Colonic mucosa (tissue), 4 donors: Measurements from ENCODE around the gene GLTPD2. TPM values are rescaled to one million over a fixed set of nuclear protein-coding genes. Genes with fewer than 3 reads are reported as not detected.

ENCODE experiments used
- DNase-seq: peaks from one replicate; pipeline ENCODE4 v3.0.0-alpha.2; 2020
- H3K27ac ChIP-seq: fragments of 200-600 bp; one replicate; pipeline ENCODE4 v1.8.0; 2021
- H3K27me3 ChIP-seq: fragments of 200-600 bp; one replicate; pipeline ENCODE4 v1.8.0; 2021
- H3K36me3 ChIP-seq: fragments of 200-600 bp; one replicate; pipeline ENCODE4 v1.8.0; 2021
- H3K4me1 ChIP-seq: fragments of 200-600 bp; one replicate; pipeline ENCODE4 v1.8.0; 2021; ENCODE audit warnings: mild to moderate bottlenecking
- H3K4me3 ChIP-seq: fragments of 200-600 bp; one replicate; pipeline ENCODE4 v1.8.0; 2021
- H3K9ac ChIP-seq, 2 donors: one replicate each; pipeline ENCODE4 v1.7.0; 2013; ENCODE audit warnings: control low read depth in 2 of 2, low read depth in 2 of 2, low read length in 2 of 2
- H3K9me3 ChIP-seq: fragments of 200-600 bp; one replicate; pipeline ENCODE4 v1.8.0; 2021
- CTCF ChIP-seq: fragments of 200-600 bp; IDR thresholded peaks from one replicate; pipeline ENCODE4 v1.8.0; 2022; ENCODE audit warnings: antibody characterized with exemption, mild to moderate bottlenecking
- intact Hi-C: fragments of 100-400 bp; cut with DNase I; formaldehyde crosslinking; loops from one replicate; pipeline ENCODE4 v1.14.1; 2022
- total RNA-seq, 2 donors: library from RNA; stranded (reverse); fragmentation: NEBNext Ultra II Directional in 1 of 2; extraction: Animal tissue kit (Norgen Biotek cat#: 25700) in 1 of 2; gene quantifications; one replicate each; pipeline ENCODE4 v1.2.1, GENCODE V29; 2021
- donor health status: healthy.
- donor health status: DM: no; HTN: no; CAD: no.
- donor health status: DM: no; HTN: no; CAD: no.

Gene GLTPD2
- total RNA-seq, 2 donors from 2014 or later: 0.35 to 0.40 TPM

GRCh38 chr17:4833941-4834680 is 45.3 kb downstream of the GLTPD2 start:
- TF ChIP-seq CTCF: no peak
- Histone ChIP-seq H3K27me3 (no peaks in the 10 kb centered on the region), H3K36me3 (no peaks in the 10 kb centered on the region), H3K9me3 (no peaks in the 10 kb centered on the region), H3K27ac (peak overlapping the region; percentile 98), H3K9ac (peak overlapping the region; percentile 81 to 90), H3K4me3 (peak overlapping the region; percentile 94), H3K4me1 (peaks cover 15% of the 10 kb centered on the region)
- intact Hi-C loops: no loop called here
- peak; percentile 60 for DNase-seq

GRCh38 chr17:4834681-4835020 is 45.9 kb downstream of the GLTPD2 start:
- Histone ChIP-seq H3K9me3 (no peaks in the 10 kb centered on the region), H3K27me3 (no peaks in the 10 kb centered on the region), H3K4me3 (peak overlapping the region; percentile 94), H3K9ac (peak overlapping the region; percentile 4 to 90), H3K27ac (peak overlapping the region; percentile 98), H3K36me3 (no peaks in the 10 kb centered on the region), H3K4me1 (peaks cover 15% of the 10 kb centered on the region)
- intact Hi-C loops: no loop called here
- TF ChIP-seq CTCF: no peak
- peak; percentile 42 for DNase-seq

GRCh38 chr17:4836221-4836620 is 47.5 kb downstream of the GLTPD2 start:
- Histone ChIP-seq H3K9ac (peak overlapping the region in 1 of 2 donors; percentile 1), H3K36me3 (no peaks in the 10 kb centered on the region), H3K27ac (no peak overlapping the region), H3K27me3 (no peaks in the 10 kb centered on the region), H3K4me1 (peaks cover 15% of the 10 kb centered on the region), H3K9me3 (no peaks in the 10 kb centered on the region), H3K4me3 (no peak overlapping the region)
- intact Hi-C loops: no loop called here
- DNase-seq: no peak
- TF ChIP-seq CTCF: no peak

- no peak overlapping the region for H3K27ac ChIP-seq
- no peak overlapping the region for H3K4me3 ChIP-seq
- H3K4me1 ChIP-seq: peaks cover 15% of the 10 kb centered on the region
- DNase-seq: no peak
- no peak for TF ChIP-seq CTCF
- H3K9ac ChIP-seq: no peak overlapping the region
- H3K27me3 ChIP-seq: no peaks in the 10 kb centered on the region
- no peaks in the 10 kb centered on the region for H3K36me3 ChIP-seq
- intact Hi-C loops: no loop called here
- H3K9me3 ChIP-seq: no peaks in the 10 kb centered on the region
Observed at GRCh38 chr17:4837471-4838308, 48.9 kb downstream of the GLTPD2 start.

GRCh38 chr17:4838309-4838785 is 49.6 kb downstream of the GLTPD2 start:
- Histone ChIP-seq H3K27me3 (no peaks in the 10 kb centered on the region), H3K4me1 (peaks cover 15% of the 10 kb centered on the region), H3K36me3 (no peaks in the 10 kb centered on the region), H3K9ac (no peak overlapping the region), H3K9me3 (no peaks in the 10 kb centered on the region), H3K27ac (no peak overlapping the region), H3K4me3 (no peak overlapping the region)
- TF ChIP-seq CTCF: no peak
- no peak for DNase-seq
- intact Hi-C loops: no loop called here
